Ovary (tissue), 9 donors: ENCODE data around the gene TBX2. TPM values are rescaled to one million over a fixed set of nuclear protein-coding genes. Genes with fewer than 3 reads are reported as not detected.

Experiments used
- DNase-seq, 5 donors: peaks; one replicate each; pipeline ENCODE4 v3.0.0-alpha.2; 2019 to 2020
- H3K27ac ChIP-seq, 2 donors: fragments of 200-600 bp; one replicate each; pipeline versions ENCODE4 v1.5.1 to v1.8.0; 2019 to 2022
- H3K27me3 ChIP-seq: fragments of 200-600 bp; one replicate; pipeline ENCODE4 v1.8.0; 2022
- H3K36me3 ChIP-seq: fragments of 200-600 bp; sonication (generic); one replicate; pipeline ENCODE4 v1.5.1; 2019
- H3K4me1 ChIP-seq: one replicate; pipeline ENCODE4 v1.8.1; 2013; ENCODE audit warnings: mild to moderate bottlenecking, moderate library complexity; ENCODE audit not compliant: insufficient read depth
- H3K4me3 ChIP-seq: fragments of 200-600 bp; sonication (generic); one replicate; pipeline ENCODE4 v1.5.1; 2017
- H3K9me3 ChIP-seq, 2 donors: fragments of 200-600 bp in 1 of 2; sonication (generic) in 1 of 2; one replicate each; pipeline versions ENCODE4 v1.5.1 to v1.8.1; 2013 to 2019; ENCODE audit warnings: mild to moderate bottlenecking in 1 of 2, moderate library complexity in 1 of 2
- CTCF ChIP-seq, 3 donors: fragments of 450-650 bp in 2 of 3; fragments of 200-600 bp in 1 of 3; IDR thresholded peaks; one replicate each; pipeline versions ENCODE4 v1.5.1 to v1.8.0; 2016 to 2022; ENCODE audit warnings: antibody characterized with exemption in 3 of 3, mild to moderate bottlenecking in 1 of 3
- EP300 ChIP-seq: sonication (generic); formaldehyde crosslinking; IDR thresholded peaks from one replicate; pipeline ENCODE4 v1.6.1; 2017; ENCODE audit warnings: antibody characterized with exemption
- POLR2A ChIP-seq: fragments of 450-650 bp; IDR thresholded peaks from one replicate; pipeline ENCODE4 v1.6.1; 2017; ENCODE audit warnings: antibody characterized with exemption, mild to moderate bottlenecking, moderate library complexity
- WGBS, 3 donors: extraction: QIAGEN DNeasy Blood & Tissue Kit in 1 of 3; methylation state at CpG; one replicate each; pipeline versions ENCODE4 v1.1.5 to v1.1.7; 2013 to 2017; 5-methylcytosine and 5-hydroxymethylcytosine counted together
- intact Hi-C, 4 donors: fragments of 100-400 bp; cut with DNase I; formaldehyde crosslinking; loops; one replicate each; pipeline versions ENCODE4 v1.11.0 to v1.15.1; 2022 to 2023
- polyA plus RNA-seq, 2 donors: library from polyadenylated mRNA; stranded (reverse); fragments of 200-250 nt in 1 of 2; fragments of 350-450 nt in 1 of 2; fragmentation: Illumina TruSeq in 1 of 2; extraction: RNeasy Lipid Tissue Mini Kit (QIAGEN cat#74804) in 1 of 2; gene quantifications; one replicate each; pipeline ENCODE4 v1.2.3, GENCODE V29; 2013 to 2014
- total RNA-seq, 7 donors: library from RNA; depleted of rRNA in 2 of 7; stranded (reverse); fragments of >200 nt in 2 of 7; fragmentation: NEBNext Ultra II Directional in 3 of 7; extraction: Animal tissue kit (Norgen Biotek cat#: 25700) in 3 of 7; gene quantifications; one replicate each; pipeline versions ENCODE4 v1.1.0 to v1.2.4, GENCODE V29; 2016 to 2023
- donor health status: DM: no; HTN: no; CAD: no; lungs with moderate emphysema.
- donor health status: DM: no; HTN: no; CAD: no.
- donor health status: Bipolar disorder and iron deficiency.
- donor health status: DM: yes; HTN: yes; CAD: no.
- donor health status: DM: no; HTN: no; CAD: no.
- donor health status: DM: yes; HTN: yes; CAD: no.

Gene TBX2
- total and polyA plus RNA-seq, 9 donors: 4.8 to 22.2 (median 16.0) TPM

- H3K4me3 ChIP-seq: no peak overlapping the region
- 90 to 93% (median 92%) methylated on average over 11 to 16 of the region's 16 CpGs for WGBS, 3 donors
- TF ChIP-seq POLR2A (no peak), CTCF (IDR thresholded peaks at IDR 0.05) (no peak), EP300 (no peak)
- no peaks in the 10 kb centered on the region for H3K36me3 ChIP-seq
- H3K9me3 ChIP-seq: no peaks in the 10 kb centered on the region
- no peaks in the 10 kb centered on the region for H3K27me3 ChIP-seq
- no peak for DNase-seq
- no peaks in the 10 kb centered on the region for H3K4me1 ChIP-seq
- intact Hi-C loops: no loop called here
- no peak overlapping the region for H3K27ac ChIP-seq
These were observed 16.6 kb upstream of the TBX2 start for GRCh38 chr17:61382796-61383688.

GRCh38 chr17:61383689-61384201, 15.9 kb upstream of the TBX2 start:
- Histone ChIP-seq H3K4me1 (no peaks in the 10 kb centered on the region), H3K27ac (no peak overlapping the region), H3K4me3 (no peak overlapping the region), H3K9me3 (no peaks in the 10 kb centered on the region), H3K36me3 (no peaks in the 10 kb centered on the region), H3K27me3 (no peaks in the 10 kb centered on the region)
- no peak for DNase-seq
- 89 to 94% (median 90%) methylated on average over 18 of the region's 18 CpGs for WGBS, 3 donors
- intact Hi-C loops: no loop called here
- TF ChIP-seq POLR2A (no peak), CTCF (IDR thresholded peaks at IDR 0.05) (no peak), EP300 (no peak)

DNA sequence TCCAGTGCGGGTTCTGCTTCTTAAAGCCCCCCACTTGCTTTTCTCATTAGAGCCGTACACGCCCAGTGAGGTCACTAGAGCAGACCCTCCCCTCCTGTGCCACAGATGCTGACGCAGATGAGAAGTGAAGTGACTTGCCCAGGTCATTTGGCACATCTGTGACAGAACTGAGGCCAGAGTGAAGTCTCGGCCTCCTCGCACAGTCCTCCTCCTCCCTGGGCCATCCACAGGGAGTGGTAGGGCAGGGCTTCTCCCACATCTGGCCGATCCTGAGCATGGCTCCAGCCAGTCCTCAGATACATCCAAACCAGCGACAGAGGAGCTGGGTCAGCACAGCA, 15.3 kb upstream of the TBX2 start:
- WGBS, 3 donors: 90 to 94% (median 92%) methylated on average over 8 of the region's 8 CpGs
- no peak for DNase-seq
- intact Hi-C loops: no loop called here
- no peaks in the 10 kb centered on the region for H3K9me3 ChIP-seq
- H3K4me3 ChIP-seq: no peak overlapping the region
- H3K4me1 ChIP-seq: no peaks in the 10 kb centered on the region
- no peaks in the 10 kb centered on the region for H3K36me3 ChIP-seq
- no peak overlapping the region for H3K27ac ChIP-seq
- TF ChIP-seq CTCF (IDR thresholded peaks at IDR 0.05) (no peak), POLR2A (no peak), EP300 (no peak)
- H3K27me3 ChIP-seq: no peaks in the 10 kb centered on the region

- TF ChIP-seq CTCF (IDR thresholded peaks at IDR 0.05) (no peak), POLR2A (no peak), EP300 (no peak)
- Histone ChIP-seq H3K4me1 (no peaks in the 10 kb centered on the region), H3K27me3 (no peaks in the 10 kb centered on the region), H3K27ac (no peak overlapping the region), H3K4me3 (no peak overlapping the region), H3K9me3 (no peaks in the 10 kb centered on the region), H3K36me3 (no peaks in the 10 kb centered on the region)
- intact Hi-C loops: no loop called here
- WGBS, 3 donors: 94 to 97% (median 94%) methylated on average over 13 of the region's 13 CpGs
- no peak for DNase-seq
These were observed 14.7 kb upstream of the TBX2 start for GRCh38 chr17:61384692-61385576.
